Endothelial cell of umbilical vein (primary cell): Measurements from ENCODE around the gene SPDYE4. TPM values are rescaled to one million over a fixed set of nuclear protein-coding genes. Genes with fewer than 3 reads are reported as not detected.

ENCODE experiments used
- BruUV-seq: library from RNA; stranded (reverse); fragments of 400-500 nt; replicated peaks from 2 replicates; lab custom pipeline; 2021; lab: Mats Ljungman, UMichigan
- CTCF ChIA-PET: fragments of 300-600, 350-600 bp; sonication (Branson Sonifier 250); formaldehyde crosslinking; loops from one replicate; lab custom pipeline; 2021; ENCODE audit warnings: antibody characterized with exemption, inconsistent platforms; lab: Charles Lee
- POLR2A ChIA-PET: fragments of 300-600, 350-600 bp; sonication (Branson Sonifier 250); formaldehyde crosslinking; loops from one replicate; lab custom pipeline; 2021; ENCODE audit warnings: antibody characterized with exemption, inconsistent platforms; lab: Charles Lee
- DNase-seq: peaks from one replicate; pipeline ENCODE4 v3.0.0-alpha.2; 2011; ENCODE audit warnings: low read depth, low spot score
- FAIRE-seq: peaks from 2 replicates; lab custom pipeline; 2011; peaks lifted over from hg19 to GRCh38; lab: Jason Lieb, UNC
- H2AFZ ChIP-seq: 2 replicates; pipeline ENCODE4 v1.6.0; 2012; ENCODE audit warnings: low read depth, low read length, control low read depth, inconsistent platforms
- H3K27ac ChIP-seq: 2 replicates; pipeline ENCODE4 v1.5.1; 2011; ENCODE audit warnings: low read depth, mild to moderate bottlenecking, control low read depth, low read length, moderate library complexity; ENCODE audit not compliant: insufficient read depth
- H3K27me3 ChIP-seq, 2 experiments: 2 replicates each; pipeline versions ENCODE4 v1.6.0 to v1.6.1; 2011; ENCODE audit warnings: low read length in 2 of 2, mixed read lengths in 1 of 2; ENCODE audit not compliant: control insufficient read depth in 2 of 2, insufficient read depth in 2 of 2
- H3K36me3 ChIP-seq, 2 experiments: 2 replicates in 1 of 2; 3 replicates in 1 of 2; pipeline ENCODE4 v1.5.1; 2011; ENCODE audit warnings: low read length in 2 of 2, mild to moderate bottlenecking in 1 of 2, moderate library complexity in 1 of 2; ENCODE audit not compliant: control insufficient read depth in 2 of 2, insufficient read depth in 2 of 2; ENCODE audit errors: extremely low read depth in 1 of 2
- H3K4me1 ChIP-seq: 3 replicates; pipeline ENCODE4 v1.5.1; 2011; ENCODE audit warnings: mild to moderate bottlenecking, low read length; ENCODE audit not compliant: control insufficient read depth, insufficient read depth; ENCODE audit errors: extremely low read depth
- H3K4me2 ChIP-seq: 2 replicates; pipeline ENCODE4 v1.6.1; 2011; ENCODE audit warnings: low read length, control low read depth, mixed read lengths; ENCODE audit not compliant: insufficient read depth
- H3K4me3 ChIP-seq, 3 experiments: fragments of 200-600 bp in 1 of 3; sonication (generic), shearing (Covaris generic) in 1 of 3; replicated peaks in 1 of 3; 2 replicates each; pipeline ENCODE4 v1.5.1; 2011 to 2016; ENCODE audit warnings: control low read depth in 3 of 3, low read length in 3 of 3, mild to moderate bottlenecking in 2 of 3, inconsistent platforms in 1 of 3, low read depth in 1 of 3, moderate library complexity in 1 of 3; ENCODE audit not compliant: insufficient read depth in 1 of 3
- H3K79me2 ChIP-seq: 2 replicates; pipeline ENCODE4 v1.6.0; 2012; ENCODE audit warnings: low read length, inconsistent platforms; ENCODE audit not compliant: control insufficient read depth, insufficient read depth
- H3K9ac ChIP-seq: replicated peaks from 2 replicates; pipeline ENCODE3; 2011; ENCODE audit warnings: low read length, control low read depth; ENCODE audit not compliant: insufficient read depth; ENCODE audit errors: extremely low read depth
- H3K9me1 ChIP-seq: replicated peaks from 3 replicates; pipeline ENCODE4 v1.6.0; 2011; ENCODE audit warnings: mild to moderate bottlenecking, low read length; ENCODE audit not compliant: control insufficient read depth, insufficient read depth; ENCODE audit errors: extremely low read depth
- H3K9me3 ChIP-seq: replicated peaks from 2 replicates; pipeline ENCODE4 v1.5.1; 2012; ENCODE audit warnings: low read length, inconsistent platforms; ENCODE audit not compliant: control insufficient read depth, insufficient read depth
- H4K20me1 ChIP-seq: replicated peaks from 2 replicates; pipeline ENCODE3; 2011; ENCODE audit warnings: mild to moderate bottlenecking, low read length; ENCODE audit not compliant: control insufficient read depth, insufficient read depth; ENCODE audit errors: extremely low read depth
- EZH2 ChIP-seq: IDR thresholded peaks from 2 replicates; pipeline ENCODE4 v1.6.1; 2012; ENCODE audit warnings: borderline replicate concordance, low read depth, mild to moderate bottlenecking, moderate library complexity, low read length, inconsistent platforms; ENCODE audit not compliant: severe bottlenecking
- FOS ChIP-seq: IDR thresholded peaks from 2 replicates; pipeline ENCODE4 v1.6.1; 2011; ENCODE audit warnings: mild to moderate bottlenecking, low read length, moderate library complexity, borderline replicate concordance; ENCODE audit not compliant: insufficient read depth
- GATA2 ChIP-seq: IDR thresholded peaks from 2 replicates; pipeline ENCODE4 v1.7.0; 2011; ENCODE audit warnings: low read depth, mild to moderate bottlenecking, moderate library complexity, mixed read lengths, low read length; ENCODE audit not compliant: insufficient read length, insufficient read depth
- JUN ChIP-seq: IDR thresholded peaks from 2 replicates; pipeline ENCODE4 v1.6.1; 2011; ENCODE audit warnings: borderline replicate concordance, low read depth; ENCODE audit not compliant: insufficient read length, insufficient read depth
- POLR2A ChIP-seq: IDR thresholded peaks from 2 replicates; pipeline ENCODE4 v1.6.1; 2012; ENCODE audit warnings: low read depth, mild to moderate bottlenecking, control low read depth, low read length
- POLR2AphosphoS5 ChIP-seq: IDR thresholded peaks from 2 replicates; pipeline ENCODE4 v1.6.1; 2012; ENCODE audit warnings: low read depth, mild to moderate bottlenecking, control low read depth, low read length, moderate library complexity; ENCODE audit not compliant: insufficient read depth
- dilution Hi-C: fragments of 300-500 bp; cut with MboI; formaldehyde crosslinking; loops from one replicate; pipeline ENCODE4 v1.15.0; 2019; ENCODE audit warnings: low sequenced_read_pairs; ENCODE audit not compliant: extremely low pct_ligation_motif_present
- intact Hi-C: fragments of 100-400 bp; cut with micrococcal nuclease; formaldehyde crosslinking; loops from one replicate; pipeline ENCODE4 v1.10.0; 2022
- polyA plus RNA-seq, 4 experiments: library from polyadenylated mRNA; depleted of rRNA in 3 of 4; stranded (reverse) in 3 of 4; unstranded in 1 of 4; fragments of >200 nt; gene quantifications; 2 replicates each; pipeline versions ENCODE4 v1.2.1 to v1.2.3, GENCODE V29; 2011 to 2012; ENCODE audit warnings: missing spikeins in 1 of 4
- total RNA-seq: library from RNA; stranded (reverse); gene quantifications from 2 replicates; pipeline ENCODE4 v1.2.3, GENCODE V29; 2021
- TF ChIP-seq, protein P1 (sequence below), 2 donors: IDR thresholded peaks; 1 replicate in 1 of 2; 2 replicates in 1 of 2; pipeline ENCODE4 v1.5.1; 2011; ENCODE audit warnings: low read length in 2 of 2, mild to moderate bottlenecking in 2 of 2, moderate library complexity in 2 of 2, control low read depth in 1 of 2, inconsistent platforms in 1 of 2, low read depth in 1 of 2; ENCODE audit not compliant: insufficient read depth in 1 of 2; ENCODE audit errors: extremely low read depth in 1 of 2
- TF ChIP-seq, protein P2 (sequence below): IDR thresholded peaks from 2 replicates; pipeline ENCODE4 v1.6.1; 2011; ENCODE audit not compliant: insufficient read depth, insufficient read length

SPDYE4 gene
- total and polyA plus RNA-seq, 2 donors (not counting 3 experiments of a cell fraction or from before 2014, with no cell fraction given): not detected

DNA sequence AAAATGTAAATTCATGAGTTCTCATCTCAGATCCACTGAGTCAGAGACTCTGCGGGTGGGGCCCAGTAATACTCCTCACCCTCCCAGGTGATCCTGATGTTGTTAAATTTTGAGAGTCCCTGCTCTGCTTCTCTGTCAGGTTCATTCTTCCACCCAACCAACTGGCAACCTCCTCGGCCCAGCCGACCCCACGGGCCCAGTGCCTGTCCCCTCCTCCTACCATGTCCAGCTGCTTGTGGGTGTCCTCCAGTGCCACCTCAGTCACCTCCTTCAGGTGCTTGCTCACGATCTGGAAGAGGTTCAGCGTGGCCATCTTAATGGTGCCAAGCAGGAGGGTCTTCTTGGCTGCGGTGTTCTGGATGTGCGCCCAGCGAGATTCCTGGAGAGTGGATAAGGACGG, 23.5 kb downstream of the SPDYE4 start:
- BruUV-seq: no TSS peak
- no peak for FAIRE-seq
- Histone ChIP-seq H3K79me2 (no peaks in the 10 kb centered on the region), H3K4me2 (no peak overlapping the region), H3K9ac (no peak overlapping the region), H3K27me3 (peaks cover 0 to 6% of the 10 kb centered on the region in 2 experiments), H3K36me3 (no peaks in the 10 kb centered on the region), H3K4me3 (no peak overlapping the region), H3K9me3 (no peaks in the 10 kb centered on the region), H4K20me1 (no peaks in the 10 kb centered on the region), H3K4me1 (no peaks in the 10 kb centered on the region), H2AFZ (no peak overlapping the region), H3K27ac (no peak overlapping the region), H3K9me1 (no peaks in the 10 kb centered on the region)
- dilution Hi-C loops: no loop called here
- POLR2A ChIA-PET: no interaction called here
- intact Hi-C loops: no loop called here
- CTCF ChIA-PET: interaction anchor here (1.1 to 3.5 kb wide), 2 partner anchors 11 to 196 kb away, joined by 3 to 21 read pairs; no protein-coding TSS in a partner anchor
- no peak for TF ChIP-seq EZH2
- TF ChIP-seq, protein P1, sequence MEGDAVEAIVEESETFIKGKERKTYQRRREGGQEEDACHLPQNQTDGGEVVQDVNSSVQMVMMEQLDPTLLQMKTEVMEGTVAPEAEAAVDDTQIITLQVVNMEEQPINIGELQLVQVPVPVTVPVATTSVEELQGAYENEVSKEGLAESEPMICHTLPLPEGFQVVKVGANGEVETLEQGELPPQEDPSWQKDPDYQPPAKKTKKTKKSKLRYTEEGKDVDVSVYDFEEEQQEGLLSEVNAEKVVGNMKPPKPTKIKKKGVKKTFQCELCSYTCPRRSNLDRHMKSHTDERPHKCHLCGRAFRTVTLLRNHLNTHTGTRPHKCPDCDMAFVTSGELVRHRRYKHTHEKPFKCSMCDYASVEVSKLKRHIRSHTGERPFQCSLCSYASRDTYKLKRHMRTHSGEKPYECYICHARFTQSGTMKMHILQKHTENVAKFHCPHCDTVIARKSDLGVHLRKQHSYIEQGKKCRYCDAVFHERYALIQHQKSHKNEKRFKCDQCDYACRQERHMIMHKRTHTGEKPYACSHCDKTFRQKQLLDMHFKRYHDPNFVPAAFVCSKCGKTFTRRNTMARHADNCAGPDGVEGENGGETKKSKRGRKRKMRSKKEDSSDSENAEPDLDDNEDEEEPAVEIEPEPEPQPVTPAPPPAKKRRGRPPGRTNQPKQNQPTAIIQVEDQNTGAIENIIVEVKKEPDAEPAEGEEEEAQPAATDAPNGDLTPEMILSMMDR (IDR thresholded peaks at IDR 0.05; ENCODE audit: extremely low read depth in 1 of 2, insufficient read depth in 1 of 2, low read depth in 1 of 2, low read length in 2 of 2): no peak
- TF ChIP-seq JUN: no peak
- no peak for TF ChIP-seq POLR2A
- TF ChIP-seq FOS: no peak
- no peak for TF ChIP-seq POLR2AphosphoS5
- TF ChIP-seq GATA2: no peak
- TF ChIP-seq, protein P2, sequence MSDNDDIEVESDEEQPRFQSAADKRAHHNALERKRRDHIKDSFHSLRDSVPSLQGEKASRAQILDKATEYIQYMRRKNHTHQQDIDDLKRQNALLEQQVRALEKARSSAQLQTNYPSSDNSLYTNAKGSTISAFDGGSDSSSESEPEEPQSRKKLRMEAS: no peak
- no peak for DNase-seq
